ENCODE measurements around the gene FMO2.

FMO2 gene

GRCh38 chr1:171188388-171189266 is 3.5 kb downstream of the FMO2 start:
- H4K91ac ChIP-seq (ENCODE audit: low read depth, low read length), result no peak overlapping the region
- H4K8ac ChIP-seq (ENCODE audit: low read depth, low read length), result no peak overlapping the region
- H3K27me3 ChIP-seq (ENCODE audit: insufficient read depth, low read length), result no peaks in the 10 kb centered on the region
- H2AK5ac ChIP-seq (ENCODE audit: low read length), result no peak overlapping the region
- no peak overlapping the region for H3K4me3 ChIP-seq (ENCODE audit: low read depth, low read length)
- peak; percentile 47 to 83 for DNase-seq
- no peaks in the 10 kb centered on the region for H3K9me3 ChIP-seq (ENCODE audit: insufficient read depth, low read depth, low read length)
- H2AFZ ChIP-seq (ENCODE audit: insufficient read depth, low read length, poor library complexity), result no peak overlapping the region
- H3K9ac ChIP-seq (ENCODE audit: low read length), result no peak overlapping the region
- no peaks in the 10 kb centered on the region for H3K36me3 ChIP-seq (ENCODE audit: control insufficient read depth in 1 of 2, insufficient read depth in 2 of 2, low read length in 2 of 2)
- no peak overlapping the region for H3K4me2 ChIP-seq (ENCODE audit: low read length)
- no peak overlapping the region for H3K4ac ChIP-seq (ENCODE audit: low read depth, low read length)
- H3K79me2 ChIP-seq (ENCODE audit: control insufficient read depth, insufficient read depth, low read length, poor library complexity), result no peaks in the 10 kb centered on the region
- H3K79me1 ChIP-seq (ENCODE audit: low read length), result no peaks in the 10 kb centered on the region
- no peak overlapping the region for H3K18ac ChIP-seq (ENCODE audit: low read length)
- H3K27ac ChIP-seq (ENCODE audit: low read depth, low read length), result no peak overlapping the region
- H3K14ac ChIP-seq (ENCODE audit: low read length), result no peak overlapping the region
- H3K4me1 ChIP-seq (ENCODE audit: control insufficient read depth in 1 of 2, insufficient read depth in 2 of 2, low read length in 2 of 2), result no peaks in the 10 kb centered on the region
- H3K23ac ChIP-seq (ENCODE audit: low read length), result no peak overlapping the region
- H2BK120ac ChIP-seq (ENCODE audit: insufficient read depth, low read length, poor library complexity), result no peak overlapping the region
- no peak overlapping the region for H2BK5ac ChIP-seq (ENCODE audit: low read depth, low read length, poor library complexity)
- no CpG with 5 or more reads among the region's 11 CpGs for WGBS (ENCODE audit: extremely low coverage, insufficient coverage, insufficient read length)
- no peak overlapping the region for H4K12ac ChIP-seq (ENCODE audit: low read depth, low read length)
- H2BK12ac ChIP-seq (ENCODE audit: low read length), result no peak overlapping the region

- H3K27ac ChIP-seq (ENCODE audit: low read depth, low read length), result no peak overlapping the region
- H3K79me2 ChIP-seq (ENCODE audit: control insufficient read depth, insufficient read depth, low read length, poor library complexity), result no peaks in the 10 kb centered on the region
- H3K14ac ChIP-seq (ENCODE audit: low read length), result no peak overlapping the region
- no peak overlapping the region for H3K18ac ChIP-seq (ENCODE audit: low read length)
- no peak overlapping the region for H4K91ac ChIP-seq (ENCODE audit: low read depth, low read length)
- H3K9ac ChIP-seq (ENCODE audit: low read length), result no peak overlapping the region
- no peak overlapping the region for H4K12ac ChIP-seq (ENCODE audit: low read depth, low read length)
- no peak overlapping the region for H2AFZ ChIP-seq (ENCODE audit: insufficient read depth, low read length, poor library complexity)
- H2BK5ac ChIP-seq (ENCODE audit: low read depth, low read length, poor library complexity), result no peak overlapping the region
- no peak overlapping the region for H4K8ac ChIP-seq (ENCODE audit: low read depth, low read length)
- no peak for DNase-seq
- H2AK5ac ChIP-seq (ENCODE audit: low read length), result no peak overlapping the region
- no peak overlapping the region for H3K23ac ChIP-seq (ENCODE audit: low read length)
- H2BK120ac ChIP-seq (ENCODE audit: insufficient read depth, low read length, poor library complexity), result no peak overlapping the region
- H3K27me3 ChIP-seq (ENCODE audit: insufficient read depth, low read length), result no peaks in the 10 kb centered on the region
- no peak overlapping the region for H3K4me2 ChIP-seq (ENCODE audit: low read length)
- H3K4me3 ChIP-seq (ENCODE audit: low read depth, low read length), result no peak overlapping the region
- H3K9me3 ChIP-seq (ENCODE audit: insufficient read depth, low read depth, low read length), result no peaks in the 10 kb centered on the region
- H3K4me1 ChIP-seq (ENCODE audit: control insufficient read depth in 1 of 2, insufficient read depth in 2 of 2, low read length in 2 of 2), result no peaks in the 10 kb centered on the region
- no CpG with 5 or more reads among the region's 1 CpG for WGBS (ENCODE audit: extremely low coverage, insufficient coverage, insufficient read length)
- H3K36me3 ChIP-seq (ENCODE audit: control insufficient read depth in 1 of 2, insufficient read depth in 2 of 2, low read length in 2 of 2), result no peaks in the 10 kb centered on the region
- no peaks in the 10 kb centered on the region for H3K79me1 ChIP-seq (ENCODE audit: low read length)
- no peak overlapping the region for H3K4ac ChIP-seq (ENCODE audit: low read depth, low read length)
- H2BK12ac ChIP-seq (ENCODE audit: low read length), result no peak overlapping the region
These were observed 6.9 kb downstream of the FMO2 start for GRCh38 chr1:171191992-171192391.

GRCh38 chr1:171195767-171196166 is 10.7 kb downstream of the FMO2 start:
- Histone ChIP-seq H3K9me3 (ENCODE audit: insufficient read depth, low read depth, low read length) (no peaks in the 10 kb centered on the region), H3K4me3 (ENCODE audit: low read depth, low read length) (no peak overlapping the region), H3K27ac (ENCODE audit: low read depth, low read length) (no peak overlapping the region), H2BK12ac (ENCODE audit: low read length) (no peak overlapping the region), H3K36me3 (ENCODE audit: control insufficient read depth in 1 of 2, insufficient read depth in 2 of 2, low read length in 2 of 2) (no peaks in the 10 kb centered on the region), H2BK120ac (ENCODE audit: insufficient read depth, low read length, poor library complexity) (no peak overlapping the region), H2AFZ (ENCODE audit: insufficient read depth, low read length, poor library complexity) (no peak overlapping the region), H4K91ac (ENCODE audit: low read depth, low read length) (no peak overlapping the region), H3K4me2 (ENCODE audit: low read length) (no peak overlapping the region), H3K9ac (ENCODE audit: low read length) (no peak overlapping the region), H4K8ac (ENCODE audit: low read depth, low read length) (no peak overlapping the region), H3K23ac (ENCODE audit: low read length) (no peak overlapping the region), H3K4ac (ENCODE audit: low read depth, low read length) (no peak overlapping the region), H3K4me1 (ENCODE audit: control insufficient read depth in 1 of 2, insufficient read depth in 2 of 2, low read length in 2 of 2) (no peaks in the 10 kb centered on the region), H3K14ac (ENCODE audit: low read length) (no peak overlapping the region), H2BK5ac (ENCODE audit: low read depth, low read length, poor library complexity) (no peak overlapping the region), H3K18ac (ENCODE audit: low read length) (no peak overlapping the region), H2AK5ac (ENCODE audit: low read length) (no peak overlapping the region), H3K27me3 (ENCODE audit: insufficient read depth, low read length) (no peaks in the 10 kb centered on the region), H3K79me2 (ENCODE audit: control insufficient read depth, insufficient read depth, low read length, poor library complexity) (no peaks in the 10 kb centered on the region), H4K12ac (ENCODE audit: low read depth, low read length) (no peak overlapping the region), H3K79me1 (ENCODE audit: low read length) (no peaks in the 10 kb centered on the region)
- DNase-seq, result no peak
- WGBS (ENCODE audit: extremely low coverage, insufficient coverage, insufficient read length), result no CpG with 5 or more reads among the region's 3 CpGs

- no peaks in the 10 kb centered on the region for H3K79me2 ChIP-seq (ENCODE audit: control insufficient read depth, insufficient read depth, low read length, poor library complexity)
- H3K4me3 ChIP-seq (ENCODE audit: low read depth, low read length), result no peak overlapping the region
- H3K27me3 ChIP-seq (ENCODE audit: insufficient read depth, low read length), result no peaks in the 10 kb centered on the region
- H2BK5ac ChIP-seq (ENCODE audit: low read depth, low read length, poor library complexity), result no peak overlapping the region
- H3K36me3 ChIP-seq (ENCODE audit: control insufficient read depth in 1 of 2, insufficient read depth in 2 of 2, low read length in 2 of 2), result no peaks in the 10 kb centered on the region
- no peak overlapping the region for H2AK5ac ChIP-seq (ENCODE audit: low read length)
- H3K4me2 ChIP-seq (ENCODE audit: low read length), result no peak overlapping the region
- WGBS (ENCODE audit: extremely low coverage, insufficient coverage, insufficient read length), result no CpG with 5 or more reads among the region's 3 CpGs
- H3K23ac ChIP-seq (ENCODE audit: low read length), result no peak overlapping the region
- H3K4ac ChIP-seq (ENCODE audit: low read depth, low read length), result no peak overlapping the region
- no peaks in the 10 kb centered on the region for H3K9me3 ChIP-seq (ENCODE audit: insufficient read depth, low read depth, low read length)
- no peaks in the 10 kb centered on the region for H3K79me1 ChIP-seq (ENCODE audit: low read length)
- H3K9ac ChIP-seq (ENCODE audit: low read length), result no peak overlapping the region
- H2BK12ac ChIP-seq (ENCODE audit: low read length), result no peak overlapping the region
- no peak overlapping the region for H4K8ac ChIP-seq (ENCODE audit: low read depth, low read length)
- H4K91ac ChIP-seq (ENCODE audit: low read depth, low read length), result no peak overlapping the region
- H3K27ac ChIP-seq (ENCODE audit: low read depth, low read length), result no peak overlapping the region
- H3K18ac ChIP-seq (ENCODE audit: low read length), result no peak overlapping the region
- H3K14ac ChIP-seq (ENCODE audit: low read length), result no peak overlapping the region
- no peaks in the 10 kb centered on the region for H3K4me1 ChIP-seq (ENCODE audit: control insufficient read depth in 1 of 2, insufficient read depth in 2 of 2, low read length in 2 of 2)
- no peak overlapping the region for H4K12ac ChIP-seq (ENCODE audit: low read depth, low read length)
- DNase-seq, result no peak
- H2AFZ ChIP-seq (ENCODE audit: insufficient read depth, low read length, poor library complexity), result no peak overlapping the region
- H2BK120ac ChIP-seq (ENCODE audit: insufficient read depth, low read length, poor library complexity), result no peak overlapping the region
These were observed 11.3 kb downstream of the FMO2 start for GRCh38 chr1:171196351-171196750.
